ENCODE data around the gene ZSWIM9. TPM values are rescaled to one million over a fixed set of nuclear protein-coding genes. Genes with fewer than 3 reads are reported as not detected.

Gene ZSWIM9
- total and polyA plus RNA-seq, 8 donors: 1.3 to 28.0 (median 3.8) TPM

DNA sequence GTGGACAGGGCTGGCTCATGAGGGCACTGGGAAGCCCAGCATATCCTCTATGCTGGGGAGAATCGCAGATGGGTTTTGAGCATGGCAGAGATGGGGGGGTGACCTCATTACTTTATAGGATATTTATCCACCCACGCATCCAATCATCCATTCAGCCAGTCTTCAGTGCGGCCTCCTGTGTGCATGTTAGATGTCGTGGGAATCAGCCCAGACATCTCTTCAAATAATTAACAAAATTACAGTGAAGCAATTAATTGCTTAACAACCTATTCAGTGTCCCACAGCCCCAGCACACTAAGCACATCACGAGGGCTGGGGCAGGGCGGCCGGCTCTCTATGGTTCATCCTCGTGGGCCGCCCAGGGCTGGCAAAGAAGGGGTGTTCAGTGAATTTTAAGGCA, 21.9 kb upstream of the ZSWIM9 start:
- H3K27ac ChIP-seq: no peak overlapping the region
- H3K4me1 ChIP-seq: peaks cover 0 to 8% (median 1%) of the 10 kb centered on the region in 4 donors
- intact Hi-C loops (cut with DNase I; ENCODE audit: low total_unique reads): no loop called here
- no peaks in the 10 kb centered on the region for H3K27me3 ChIP-seq
- no peaks in the 10 kb centered on the region for H3K9me3 ChIP-seq
- DNase-seq: no peak
- WGBS, 5 donors: 80 to 98% (median 92%) methylated on average over 8 to 9 of the region's 9 CpGs
- peaks cover 10 to 70% (median 52%) of the 10 kb centered on the region in 4 donors for H3K36me3 ChIP-seq
- TF ChIP-seq, protein P1, sequence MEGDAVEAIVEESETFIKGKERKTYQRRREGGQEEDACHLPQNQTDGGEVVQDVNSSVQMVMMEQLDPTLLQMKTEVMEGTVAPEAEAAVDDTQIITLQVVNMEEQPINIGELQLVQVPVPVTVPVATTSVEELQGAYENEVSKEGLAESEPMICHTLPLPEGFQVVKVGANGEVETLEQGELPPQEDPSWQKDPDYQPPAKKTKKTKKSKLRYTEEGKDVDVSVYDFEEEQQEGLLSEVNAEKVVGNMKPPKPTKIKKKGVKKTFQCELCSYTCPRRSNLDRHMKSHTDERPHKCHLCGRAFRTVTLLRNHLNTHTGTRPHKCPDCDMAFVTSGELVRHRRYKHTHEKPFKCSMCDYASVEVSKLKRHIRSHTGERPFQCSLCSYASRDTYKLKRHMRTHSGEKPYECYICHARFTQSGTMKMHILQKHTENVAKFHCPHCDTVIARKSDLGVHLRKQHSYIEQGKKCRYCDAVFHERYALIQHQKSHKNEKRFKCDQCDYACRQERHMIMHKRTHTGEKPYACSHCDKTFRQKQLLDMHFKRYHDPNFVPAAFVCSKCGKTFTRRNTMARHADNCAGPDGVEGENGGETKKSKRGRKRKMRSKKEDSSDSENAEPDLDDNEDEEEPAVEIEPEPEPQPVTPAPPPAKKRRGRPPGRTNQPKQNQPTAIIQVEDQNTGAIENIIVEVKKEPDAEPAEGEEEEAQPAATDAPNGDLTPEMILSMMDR (IDR thresholded peaks at IDR 0.05): no peak
- TF ChIP-seq POLR2A (IDR thresholded peaks at IDR 0.05) (no peak), POLR2AphosphoS5 (IDR thresholded peaks at IDR 0.05) (no peak), EP300 (IDR thresholded peaks at IDR 0.05) (no peak)
- H3K4me3 ChIP-seq: no peak overlapping the region

DNA sequence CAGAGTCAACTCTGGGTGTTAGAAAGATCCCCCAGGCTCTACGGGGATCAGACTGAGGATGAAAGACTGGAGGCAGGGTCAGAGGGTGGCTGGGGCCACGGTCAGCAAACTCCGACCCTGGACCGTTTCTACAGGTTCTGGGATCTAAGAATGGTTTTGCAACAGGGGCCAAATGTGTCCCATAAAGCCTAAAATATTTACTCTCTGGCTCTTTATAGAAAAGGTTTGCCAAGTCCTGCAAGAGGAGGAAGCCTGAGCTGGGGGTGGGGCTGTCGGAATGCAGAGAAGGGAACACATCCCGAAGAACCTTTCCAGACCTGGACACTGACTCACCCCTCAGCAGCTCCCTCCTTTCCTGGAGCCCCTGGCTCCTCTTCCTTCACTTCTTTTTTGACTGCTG, 21.1 kb upstream of the ZSWIM9 start:
- peaks cover 10 to 62% (median 43%) of the 10 kb centered on the region in 4 donors for H3K36me3 ChIP-seq
- no peak overlapping the region for H3K4me3 ChIP-seq
- intact Hi-C loops (cut with DNase I; ENCODE audit: low total_unique reads): no loop called here

DNA sequence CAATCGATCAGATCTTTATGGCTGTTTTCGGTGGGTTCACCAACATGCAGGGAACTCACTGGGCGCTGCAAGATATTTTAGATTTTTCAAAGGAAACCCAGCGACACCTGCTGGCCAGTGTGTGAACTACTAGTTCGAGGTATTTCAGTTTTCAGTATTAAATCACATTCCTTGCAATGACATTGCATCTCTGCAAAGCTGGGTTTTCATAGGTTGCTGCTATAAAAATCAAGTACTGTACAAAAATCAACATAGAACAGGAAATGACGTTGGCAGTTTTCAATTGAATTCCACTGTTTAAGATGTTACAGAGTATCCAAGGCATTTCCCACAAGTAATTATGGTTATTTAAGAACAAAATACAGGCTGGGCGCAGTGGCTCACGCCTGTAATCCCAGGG, 17.9 kb upstream of the ZSWIM9 start:
- TF ChIP-seq, protein P1 (IDR thresholded peaks at IDR 0.05): peak in 5 of 7 experiments; percentile 59 to 89 (median 81)
- TF ChIP-seq POLR2A (IDR thresholded peaks at IDR 0.05): no peak
- Histone ChIP-seq H3K9me3 (no peaks in the 10 kb centered on the region), H3K4me1 (peaks cover 0 to 8% (median 1%) of the 10 kb centered on the region in 4 donors), H3K36me3 (peaks cover 0 to 51% (median 47%) of the 10 kb centered on the region in 4 donors), H3K4me3 (no peak overlapping the region), H3K27me3 (no peaks in the 10 kb centered on the region), H3K27ac (no peak overlapping the region)
- peak; percentile 59 to 75 for DNase-seq
- 24 to 40% (median 37%) methylated on average over 8 of the region's 8 CpGs for WGBS, 5 donors
- intact Hi-C loops (cut with DNase I; ENCODE audit: low total_unique reads): loop anchor here (5.0 to 10.0 kb wide), 2 partner anchors 40 to 188 kb away; partner anchors contain the start of gene PLA2G4C

More for the DNA sequence above, 21.1 kb upstream of the ZSWIM9 start:
- TF ChIP-seq POLR2A (IDR thresholded peaks at IDR 0.05) (no peak), POLR2AphosphoS5 (IDR thresholded peaks at IDR 0.05) (no peak), EP300 (IDR thresholded peaks at IDR 0.05) (no peak)
- TF ChIP-seq, protein P1 (IDR thresholded peaks at IDR 0.05): no peak
- Histone ChIP-seq H3K27me3 (no peaks in the 10 kb centered on the region), H3K9me3 (no peaks in the 10 kb centered on the region), H3K27ac (no peak overlapping the region), H3K4me1 (peaks cover 0 to 8% (median 1%) of the 10 kb centered on the region in 4 donors)
- WGBS, 5 donors: 56 to 83% (median 71%) methylated on average over 6 of the region's 6 CpGs
- DNase-seq: peak in 1 of 2 donors; percentile 12

DNA sequence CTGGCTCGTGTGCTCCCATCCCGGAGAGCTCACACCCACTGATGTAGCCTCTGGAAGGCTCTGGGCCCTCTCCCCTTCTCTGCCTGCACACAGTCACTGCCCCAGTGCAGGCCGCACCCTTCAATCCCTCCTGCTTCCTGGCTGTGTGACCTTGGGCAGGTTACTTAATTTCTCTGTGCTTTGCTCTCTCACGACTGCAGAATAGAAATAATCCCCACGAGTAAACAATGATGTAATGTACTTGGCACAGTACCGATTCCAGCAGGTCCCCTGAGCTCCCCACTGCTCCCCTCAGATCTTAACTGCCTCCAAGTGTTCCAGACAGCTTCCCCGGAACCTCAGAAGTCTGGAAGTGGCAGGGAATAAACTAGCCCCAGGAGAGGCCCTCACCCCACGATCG, 16.5 kb upstream of the ZSWIM9 start:
- H3K4me3 ChIP-seq: no peak overlapping the region
- peak in 1 of 2 donors; percentile 7 for DNase-seq
- TF ChIP-seq, protein P1 (IDR thresholded peaks at IDR 0.05): no peak
- TF ChIP-seq EP300 (IDR thresholded peaks at IDR 0.05): no peak
- TF ChIP-seq POLR2AphosphoS5 (IDR thresholded peaks at IDR 0.05): no peak
- H3K27ac ChIP-seq: no peak overlapping the region
- intact Hi-C loops (cut with DNase I; ENCODE audit: low total_unique reads): loop anchor here (5.0 to 10.0 kb wide), 2 partner anchors 42 to 189 kb away; partner anchors contain the start of gene PLA2G4C
- H3K27me3 ChIP-seq: no peaks in the 10 kb centered on the region
- no peaks in the 10 kb centered on the region for H3K9me3 ChIP-seq
- peaks cover 0 to 53% (median 50%) of the 10 kb centered on the region in 4 donors for H3K36me3 ChIP-seq
- H3K4me1 ChIP-seq: peaks cover 0 to 8% (median 1%) of the 10 kb centered on the region in 4 donors
- WGBS, 5 donors: 57 to 76% (median 63%) methylated on average over 9 of the region's 9 CpGs
